HFF-Myc (cell line): ENCODE data around the gene CCNY.

Source experiments
- DNase-seq: peaks from one replicate; pipeline ENCODE4 v3.0.0-alpha.2; 2011; ENCODE audit warnings: low read depth; ENCODE audit errors: extremely low read depth
- H3K4me3 ChIP-seq: replicated peaks from 2 replicates; pipeline ENCODE4 v1.5.1; 2011; ENCODE audit warnings: low read depth, mild to moderate bottlenecking, control low read depth, low read length
- CTCF ChIP-seq: IDR thresholded peaks from 2 replicates; pipeline ENCODE4 v1.5.1; 2012; ENCODE audit warnings: mild to moderate bottlenecking, low read depth, low read length, control low read depth; ENCODE audit errors: missing control alignments

Gene CCNY

DNA sequence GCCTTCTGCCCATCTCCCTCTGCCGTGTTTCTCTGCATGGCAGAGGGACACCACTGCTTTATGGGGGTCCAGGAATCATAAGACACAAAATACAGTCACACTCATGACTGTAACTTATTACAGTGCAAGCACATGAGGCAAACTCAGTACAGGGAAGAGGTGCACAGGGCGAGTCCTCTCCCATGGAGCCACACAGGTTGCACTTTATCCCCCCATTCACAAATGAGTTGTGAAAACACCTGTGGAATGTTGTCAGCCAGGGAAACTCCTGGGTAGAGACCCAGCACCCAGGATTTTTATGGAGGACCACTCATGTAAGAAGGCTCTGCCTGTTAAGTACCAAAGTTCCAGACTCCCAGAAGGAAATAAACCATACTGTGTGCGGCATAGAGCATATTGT, 161.6 kb downstream of the CCNY start:
- no peak for TF ChIP-seq CTCF
- H3K4me3 ChIP-seq: no peak overlapping the region
- DNase-seq: no peak

DNA sequence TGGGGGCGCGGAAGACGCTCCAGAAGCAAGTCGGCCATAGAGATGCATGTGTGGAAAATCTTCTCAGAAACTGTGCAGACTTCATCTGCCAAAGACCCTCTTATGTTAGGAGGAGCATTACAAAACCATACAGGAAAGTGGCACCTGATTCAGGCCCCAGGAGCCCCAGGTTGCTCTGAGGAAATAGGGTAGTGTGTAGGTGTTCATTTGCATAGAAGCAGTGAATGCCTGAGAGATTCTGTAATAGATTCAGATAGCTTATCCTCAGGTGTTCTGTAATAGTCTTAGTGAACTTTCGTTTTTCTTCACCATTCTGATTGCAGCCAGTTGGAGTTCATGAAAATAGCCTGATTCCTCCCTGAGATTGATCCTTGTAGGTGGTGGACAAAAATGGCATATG, 162.4 kb downstream of the CCNY start:
- H3K4me3 ChIP-seq: no peak overlapping the region
- no peak for DNase-seq
- no peak for TF ChIP-seq CTCF

- peak; percentile 16 for TF ChIP-seq CTCF
- no peak for DNase-seq
- no peak overlapping the region for H3K4me3 ChIP-seq
Measured at GRCh38 chr10:35501923-35502322, 165.6 kb downstream of the CCNY start.

- DNase-seq: no peak
- TF ChIP-seq CTCF: no peak
- H3K4me3 ChIP-seq: no peak overlapping the region
Measured at GRCh38 chr10:35502692-35503091, 166.4 kb downstream of the CCNY start.

DNA sequence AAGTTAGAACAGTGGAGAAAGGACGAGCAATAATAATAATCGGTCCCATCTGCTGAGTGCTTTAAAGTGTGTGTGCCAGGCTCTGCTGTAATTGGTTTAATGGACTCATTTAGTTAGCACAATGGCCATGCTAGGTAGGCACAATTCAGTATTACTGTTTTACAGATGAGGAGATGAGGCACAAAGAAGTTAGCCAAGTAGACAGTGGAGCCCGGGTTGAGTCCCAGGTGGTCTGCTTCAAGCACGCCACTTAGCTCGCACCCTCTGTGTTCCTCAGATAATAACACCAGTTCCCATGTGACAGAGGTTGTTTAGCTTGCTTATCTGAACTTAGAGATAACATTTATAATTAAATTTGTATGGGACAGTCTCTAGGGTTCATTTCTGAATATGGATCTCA, 167.3 kb downstream of the CCNY start:
- no peak for DNase-seq
- TF ChIP-seq CTCF: no peak
- no peak overlapping the region for H3K4me3 ChIP-seq

DNA sequence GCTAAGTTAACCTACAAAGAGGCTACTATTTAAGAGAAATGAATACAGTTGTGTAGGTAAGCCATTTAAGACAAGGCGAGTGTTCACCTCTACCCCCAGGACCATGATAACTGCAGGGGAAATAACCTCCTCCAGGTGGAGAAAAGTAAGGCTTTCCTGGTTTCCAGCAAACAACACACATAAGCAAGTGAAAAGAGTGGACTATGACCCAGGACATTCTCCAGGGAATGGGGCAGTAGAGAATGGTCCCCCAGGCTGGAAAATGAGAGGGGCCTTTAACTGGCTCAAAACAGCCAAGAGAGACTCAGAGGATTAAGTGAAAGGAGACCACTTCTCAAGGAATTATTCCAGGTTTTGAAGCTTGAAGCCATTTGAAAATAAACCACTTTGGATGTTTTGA, 167.8 kb downstream of the CCNY start:
- no peak for DNase-seq
- no peak for TF ChIP-seq CTCF
- H3K4me3 ChIP-seq: no peak overlapping the region

GRCh38 chr10:35505241-35505873, 169.0 kb downstream of the CCNY start:
- H3K4me3 ChIP-seq: no peak overlapping the region
- no peak for DNase-seq
- no peak for TF ChIP-seq CTCF
